ENCODE data around the gene POU6F2. TPM values are rescaled to one million over a fixed set of nuclear protein-coding genes. Genes with fewer than 3 reads are reported as not detected.
A peak's percentile ranks its signal among the peaks of the same experiment; 100 is the strongest.

The POU6F2 gene
- total and polyA plus RNA-seq, 9 of the 15 experiments (the other 6 are each of a cell fraction or from before 2014, with no cell fraction given): 0.29 to 1.5 (median 0.96) TPM

DNA sequence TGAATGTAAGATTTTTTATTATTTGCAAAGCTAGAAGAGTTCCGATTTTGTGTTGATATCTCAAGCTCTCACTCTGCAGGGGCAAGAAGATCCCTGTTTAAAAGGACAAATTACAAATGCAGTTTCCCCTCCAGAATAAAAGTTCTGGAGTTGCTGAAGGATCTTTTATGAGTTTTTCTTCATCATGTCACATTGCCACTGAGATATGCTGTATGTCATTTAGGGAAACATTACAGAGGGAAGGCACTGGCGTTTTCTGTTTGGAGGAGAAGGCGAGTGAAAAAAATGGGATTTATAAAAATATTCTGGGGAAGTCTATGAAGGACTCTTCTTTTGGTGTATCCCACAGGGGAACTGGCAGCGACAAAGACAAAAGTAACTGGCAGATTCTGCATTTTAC is 57.4 kb downstream of the POU6F2 start:
- intact Hi-C loops (cut with micrococcal nuclease): no loop called here
- H3K4me3 ChIP-seq: no peak overlapping the region
- no TSS peak for BruUV-seq (replicated peaks)
- no peak for DNase-seq (ENCODE audit: extremely low read depth in 1 of 4, low spot score in 3 of 4)
- no peak overlapping the region for H3K9ac ChIP-seq (ENCODE audit: insufficient read depth in 1 of 2, low read depth in 2 of 2, low read length in 2 of 2)
- no peaks in the 10 kb centered on the region for H3K36me3 ChIP-seq (ENCODE audit: control insufficient read depth, insufficient read depth, low read length)
- H3K4me1 ChIP-seq (replicated peaks in 1 of 2; ENCODE audit: control insufficient read depth in 2 of 2, insufficient read depth in 2 of 2, low read length in 2 of 2): no peaks in the 10 kb centered on the region
- no peaks in the 10 kb centered on the region for H3K9me1 ChIP-seq (ENCODE audit: control insufficient read depth, insufficient read depth, low read length)
- no peak for FAIRE-seq
- POLR2A ChIA-PET: no interaction called here
- CTCF ChIA-PET (ENCODE audit: low intra/inter-chr PET ratio): no interaction called here
- H4K20me1 ChIP-seq (replicated peaks; ENCODE audit: control insufficient read depth, insufficient read depth, low read length): no peaks in the 10 kb centered on the region
- in situ Hi-C loops (cut with MboI): no loop called here
- no peak overlapping the region for H3K27ac ChIP-seq (ENCODE audit: extremely low read depth, low read depth, low read length)
- 3% methylated on average over 4 of the region's 4 CpGs for WGBS (ENCODE audit: insufficient coverage, low coverage, missing lambda C conversion rate)
- no peak overlapping the region for H2AFZ ChIP-seq (ENCODE audit: low read depth, low read length)
- no peaks in the 10 kb centered on the region for H3K9me3 ChIP-seq (replicated peaks; ENCODE audit: control insufficient read depth, insufficient read depth, low read depth, low read length)
- peaks cover 7 to 19% of the 10 kb centered on the region in 2 experiments; a peak in 4 of 5 replicates for H3K27me3 ChIP-seq (ENCODE audit: control insufficient read depth in 2 of 2, insufficient read depth in 2 of 2, low read length in 2 of 2)
- no peak overlapping the region for H3K4me2 ChIP-seq (ENCODE audit: insufficient read depth, low read length)
- no peaks in the 10 kb centered on the region for H3K79me2 ChIP-seq (ENCODE audit: control insufficient read depth, insufficient read depth, low read length)
- no peak for TF ChIP-seq ZNF24 (IDR thresholded peaks at IDR 0.05)
- TF ChIP-seq MYNN (IDR thresholded peaks at IDR 0.05): peak; percentile 97
- TF ChIP-seq MYNN (CRISPR knock-in tag; IDR thresholded peaks at IDR 0.05): peak; percentile 68; the same call in 1 of the 2 replicates
- TF ChIP-seq ZNF699 (CRISPR knock-in tag; IDR thresholded peaks at IDR 0.05; ENCODE audit: insufficient replicate concordance): no peak
- TF ChIP-seq, protein P1, sequence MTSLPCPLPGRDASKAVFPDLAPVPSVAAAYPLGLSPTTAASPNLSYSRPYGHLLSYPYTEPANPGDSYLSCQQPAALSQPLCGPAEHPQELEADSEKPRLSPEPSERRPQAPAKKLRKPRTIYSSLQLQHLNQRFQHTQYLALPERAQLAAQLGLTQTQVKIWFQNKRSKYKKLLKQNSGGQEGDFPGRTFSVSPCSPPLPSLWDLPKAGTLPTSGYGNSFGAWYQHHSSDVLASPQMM (CRISPR knock-in tag; IDR thresholded peaks at IDR 0.05): no peak
- TF ChIP-seq, protein P2, sequence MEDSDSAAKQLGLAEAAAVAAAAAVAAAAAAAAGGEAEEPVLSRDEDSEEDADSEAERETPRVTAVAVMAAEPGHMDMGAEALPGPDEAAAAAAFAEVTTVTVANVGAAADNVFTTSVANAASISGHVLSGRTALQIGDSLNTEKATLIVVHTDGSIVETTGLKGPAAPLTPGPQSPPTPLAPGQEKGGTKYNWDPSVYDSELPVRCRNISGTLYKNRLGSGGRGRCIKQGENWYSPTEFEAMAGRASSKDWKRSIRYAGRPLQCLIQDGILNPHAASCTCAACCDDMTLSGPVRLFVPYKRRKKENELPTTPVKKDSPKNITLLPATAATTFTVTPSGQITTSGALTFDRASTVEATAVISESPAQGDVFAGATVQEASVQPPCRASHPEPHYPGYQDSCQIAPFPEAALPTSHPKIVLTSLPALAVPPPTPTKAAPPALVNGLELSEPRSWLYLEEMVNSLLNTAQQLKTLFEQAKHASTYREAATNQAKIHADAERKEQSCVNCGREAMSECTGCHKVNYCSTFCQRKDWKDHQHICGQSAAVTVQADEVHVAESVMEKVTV (CRISPR knock-in tag; IDR thresholded peaks at IDR 0.05): no peak
- ATAC-seq: no peak
